ENCODE measurements around the gene STK11IP. TPM values are rescaled to one million over a fixed set of nuclear protein-coding genes. Genes with fewer than 3 reads are reported as not detected.

Gene STK11IP
- total and polyA plus RNA-seq, 9 of the 15 experiments (the other 6 are each of a cell fraction or from before 2014, with no cell fraction given), result 0.52 to 21.7 (median 5.6) TPM

DNA sequence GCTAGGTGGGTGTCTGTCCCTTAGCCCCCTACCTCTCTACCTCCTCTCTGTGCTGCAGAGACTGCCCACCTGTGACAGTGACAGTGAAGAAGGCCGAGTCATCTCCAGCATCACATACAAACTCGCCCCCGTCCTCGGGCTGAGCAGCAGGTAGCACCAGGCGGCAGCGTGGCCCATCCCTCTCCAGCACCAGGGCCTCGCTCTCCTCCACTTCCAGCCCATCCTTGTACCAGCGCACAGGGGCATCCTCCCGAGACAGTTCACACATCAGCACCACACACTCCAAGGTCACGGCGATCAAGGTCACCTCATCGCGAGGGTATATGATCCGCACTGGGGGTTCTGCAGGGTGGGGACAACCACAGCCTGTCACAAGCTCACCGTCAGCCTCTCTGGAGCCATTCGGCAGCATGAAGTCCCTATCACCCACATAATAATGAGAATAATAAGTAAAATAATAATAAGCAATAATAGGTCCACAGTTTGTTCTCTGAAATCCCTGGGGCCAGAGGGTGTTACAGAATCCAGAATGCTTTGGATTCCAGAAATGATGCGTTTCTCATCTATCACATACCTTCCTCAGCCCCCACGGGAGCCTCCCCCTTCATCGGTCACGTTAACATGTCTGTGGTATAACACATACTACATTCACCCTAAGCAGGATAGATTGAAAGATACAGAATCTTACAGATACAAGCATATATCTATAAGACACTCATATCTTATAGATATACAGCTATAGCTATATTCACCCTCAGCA lies 38.3 kb upstream of the STK11IP start:
- H3K27ac ChIP-seq (ENCODE audit: extremely low read depth, low read depth, low read length), result no peak overlapping the region
- no peaks in the 10 kb centered on the region for H3K36me3 ChIP-seq (ENCODE audit: control insufficient read depth, insufficient read depth, low read length)
- H3K27me3 ChIP-seq (ENCODE audit: control insufficient read depth in 2 of 2, insufficient read depth in 2 of 2, low read length in 2 of 2), result peaks cover 0 to 8% of the 10 kb centered on the region in 2 experiments; a peak in 3 of 5 replicates
- no peaks in the 10 kb centered on the region for H3K79me2 ChIP-seq (ENCODE audit: control insufficient read depth, insufficient read depth, low read length)
- DNase-seq (ENCODE audit: extremely low read depth in 1 of 4, low spot score in 3 of 4) (no peak), FAIRE-seq (no peak), ATAC-seq (no peak)
- BruUV-seq (replicated peaks), result no TSS peak
- no peaks in the 10 kb centered on the region for H3K9me3 ChIP-seq (replicated peaks; ENCODE audit: control insufficient read depth, insufficient read depth, low read depth, low read length)
- intact Hi-C loops (cut with micrococcal nuclease), result no loop called here
- no peak for TF ChIP-seq XRCC4 (IDR thresholded peaks at IDR 0.05; ENCODE audit: extremely low read depth, insufficient read depth, insufficient read length)
- TF ChIP-seq HLTF (IDR thresholded peaks at IDR 0.05), result no peak
- TF ChIP-seq SMC3 (conservative IDR thresholded peaks at IDR 0.05; ENCODE audit: insufficient read depth, low read depth, low read length), result no peak
- no peak for TF ChIP-seq BRF1 (IDR thresholded peaks at IDR 0.05; ENCODE audit: borderline replicate concordance, extremely low read depth, insufficient read length)
- no peak for TF ChIP-seq WHSC1 (IDR thresholded peaks at IDR 0.05; ENCODE audit: low read length)
- TF ChIP-seq, protein P1, sequence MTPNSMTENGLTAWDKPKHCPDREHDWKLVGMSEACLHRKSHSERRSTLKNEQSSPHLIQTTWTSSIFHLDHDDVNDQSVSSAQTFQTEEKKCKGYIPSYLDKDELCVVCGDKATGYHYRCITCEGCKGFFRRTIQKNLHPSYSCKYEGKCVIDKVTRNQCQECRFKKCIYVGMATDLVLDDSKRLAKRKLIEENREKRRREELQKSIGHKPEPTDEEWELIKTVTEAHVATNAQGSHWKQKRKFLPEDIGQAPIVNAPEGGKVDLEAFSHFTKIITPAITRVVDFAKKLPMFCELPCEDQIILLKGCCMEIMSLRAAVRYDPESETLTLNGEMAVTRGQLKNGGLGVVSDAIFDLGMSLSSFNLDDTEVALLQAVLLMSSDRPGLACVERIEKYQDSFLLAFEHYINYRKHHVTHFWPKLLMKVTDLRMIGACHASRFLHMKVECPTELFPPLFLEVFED (CRISPR knock-in tag; conservative IDR thresholded peaks at IDR 0.05), result no peak
- no peak for TF ChIP-seq ATF1 (CRISPR knock-in tag; IDR thresholded peaks at IDR 0.05)
- TF ChIP-seq ATF1 (tag; IDR thresholded peaks at IDR 0.05), result no peak
- in situ Hi-C loops (cut with MboI), result no loop called here
- 34% methylated on average over 9 of the region's 20 CpGs for WGBS (ENCODE audit: insufficient coverage, low coverage, missing lambda C conversion rate)
- H2AFZ ChIP-seq (ENCODE audit: low read depth, low read length), result no peak overlapping the region
- no peaks in the 10 kb centered on the region for H3K9me1 ChIP-seq (ENCODE audit: control insufficient read depth, insufficient read depth, low read length)
- ChIA-PET POLR2A (interaction anchor here (0.6 to 1.0 kb wide), 3 partner anchors 11 to 69 kb away, joined by 3 to 5 read pairs (median 3); partner anchors contain the start of gene OBSL1), CTCF (ENCODE audit: low intra/inter-chr PET ratio) (no interaction called here)
- no peaks in the 10 kb centered on the region for H4K20me1 ChIP-seq (replicated peaks; ENCODE audit: control insufficient read depth, insufficient read depth, low read length)
- H3K4me3 ChIP-seq, result no peak overlapping the region
- peaks cover 2 to 47% of the 10 kb centered on the region in 2 experiments; a peak in 2 of 5 replicates for H3K4me1 ChIP-seq (replicated peaks in 1 of 2; ENCODE audit: control insufficient read depth in 2 of 2, insufficient read depth in 2 of 2, low read length in 2 of 2)
- H3K9ac ChIP-seq (ENCODE audit: insufficient read depth in 1 of 2, low read depth in 2 of 2, low read length in 2 of 2), result no peak overlapping the region; a peak in 1 of 4 replicates
- no peak overlapping the region for H3K4me2 ChIP-seq (ENCODE audit: insufficient read depth, low read length)

Data from K562 (cell line).